HG02852 (cell line): Measurements from ENCODE around the gene NR2F2.

Experiments
- ATAC-seq: cut with Tn5 transposase; IDR thresholded peaks from one replicate; pipeline ENCODE4 v1.9.1; 2021; ENCODE audit warnings: mild to moderate bottlenecking, moderate library complexity; ENCODE audit not compliant: unreplicated experiment

The NR2F2 gene

GRCh38 chr15:96330450-96331143, at the start of gene NR2F2:
NR2F2 (plus strand) TSS chr15:96330700; CDS start chr15:96332106, 1,406 bp downstream.
- ATAC-seq: peak; percentile 81

- ATAC-seq: no peak
Observed at GRCh38 chr15:96285305-96285704, 45.2 kb upstream of the NR2F2 start.

GRCh38 chr15:96285729-96286254, 44.7 kb upstream of the NR2F2 start:
- ATAC-seq: no peak

- no peak for ATAC-seq
Observed at GRCh38 chr15:96290679-96291078, 39.8 kb upstream of the NR2F2 start.

- ATAC-seq: no peak
Observed at GRCh38 chr15:96292635-96293034, 37.9 kb upstream of the NR2F2 start.

- ATAC-seq: no peak
Observed at GRCh38 chr15:96293441-96293840, 37.1 kb upstream of the NR2F2 start.

- ATAC-seq: no peak
Observed at GRCh38 chr15:96294766-96295165, 35.7 kb upstream of the NR2F2 start.

GRCh38 chr15:96296264-96296663, 34.2 kb upstream of the NR2F2 start:
- ATAC-seq: no peak

- no peak for ATAC-seq
Observed at GRCh38 chr15:96297783-96298182, 32.7 kb upstream of the NR2F2 start.

- no peak for ATAC-seq
Observed at GRCh38 chr15:96298217-96298616, 32.3 kb upstream of the NR2F2 start.

- ATAC-seq: no peak
Observed at GRCh38 chr15:96300836-96301235, 29.7 kb upstream of the NR2F2 start.

GRCh38 chr15:96303503-96304056, 26.9 kb upstream of the NR2F2 start:
- no peak for ATAC-seq

- ATAC-seq: no peak
Observed at GRCh38 chr15:96304839-96305238, 25.7 kb upstream of the NR2F2 start.

- no peak for ATAC-seq
Observed at GRCh38 chr15:96306321-96306720, 24.2 kb upstream of the NR2F2 start.

GRCh38 chr15:96307856-96308394, 22.6 kb upstream of the NR2F2 start:
- no peak for ATAC-seq

GRCh38 chr15:96309143-96309660, 21.3 kb upstream of the NR2F2 start:
- ATAC-seq: no peak

GRCh38 chr15:96311256-96311955, 19.1 kb upstream of the NR2F2 start:
- no peak for ATAC-seq

GRCh38 chr15:96311956-96312294, 18.6 kb upstream of the NR2F2 start:
- no peak for ATAC-seq

GRCh38 chr15:96312641-96313335, 17.7 kb upstream of the NR2F2 start:
- ATAC-seq: no peak

GRCh38 chr15:96314518-96314917, 16.0 kb upstream of the NR2F2 start:
- ATAC-seq: no peak

- no peak for ATAC-seq
Observed at GRCh38 chr15:96314963-96315362, 15.5 kb upstream of the NR2F2 start.
